Ishikawa (cell line): ENCODE measurements around the gene MLNR.

Source experiments
- EP300 ChIP-seq: IDR thresholded peaks from 2 replicates; pipeline ENCODE4 v1.6.1; 2012; ENCODE audit warnings: borderline replicate concordance
- YY1 ChIP-seq: IDR thresholded peaks from 2 replicates; pipeline ENCODE4 v1.6.1; 2012; ENCODE audit warnings: low read depth
- ZBTB7A ChIP-seq: IDR thresholded peaks from 2 replicates; pipeline ENCODE4 v1.6.1; 2012; ENCODE audit warnings: low read depth

GRCh38 chr13:49251326-49251725 lies 31.2 kb downstream of the MLNR start:
- TF ChIP-seq YY1, result no peak
- no peak for TF ChIP-seq EP300
- no peak for TF ChIP-seq ZBTB7A
